HepG2 (cell line): Measurements from ENCODE around the gene RIPK3. TPM values are rescaled to one million over a fixed set of nuclear protein-coding genes. Genes with fewer than 3 reads are reported as not detected.

Experiments used
- AKNA ChIP-seq: sonication (generic); formaldehyde crosslinking; IDR thresholded peaks from 2 replicates; pipeline ENCODE4 v1.4.0; 2020; ENCODE audit warnings: missing genetic modification reagents, borderline replicate concordance
- GRHL1 ChIP-seq: sonication (generic); formaldehyde crosslinking; conservative IDR thresholded peaks from 2 replicates; pipeline ENCODE4 v1.8.0; 2022; ENCODE audit warnings: missing genetic modification reagents
- KDM6A ChIP-seq: IDR thresholded peaks from 2 replicates; pipeline ENCODE4 v1.6.1; 2016; ENCODE audit warnings: low read depth
- MAFF ChIP-seq: IDR thresholded peaks from 2 replicates; pipeline ENCODE4 v1.6.1; 2011; ENCODE audit warnings: low read depth, low read length, improper control_type of control experiment
- NR1H2 ChIP-seq: sonication (generic); formaldehyde crosslinking; IDR thresholded peaks from 2 replicates; pipeline ENCODE4 v1.8.1; 2022; ENCODE audit warnings: low read depth, missing genetic modification reagents, borderline replicate concordance
- NR3C1 ChIP-seq: sonication (generic); formaldehyde crosslinking; IDR thresholded peaks from 2 replicates; pipeline ENCODE4 v1.4.0; 2020; ENCODE audit warnings: missing genetic modification reagents
- PHF20 ChIP-seq: sonication (generic); formaldehyde crosslinking; IDR thresholded peaks from 2 replicates; pipeline ENCODE4 v1.5.0; 2020; ENCODE audit warnings: mild to moderate bottlenecking, missing genetic modification reagents
- PITX1 ChIP-seq: sonication (generic); formaldehyde crosslinking; IDR thresholded peaks from 2 replicates; pipeline ENCODE4 v1.5.1; 2020; ENCODE audit warnings: mild to moderate bottlenecking, missing genetic modification reagents
- SP140L ChIP-seq: sonication (generic); formaldehyde crosslinking; IDR thresholded peaks from 2 replicates; pipeline ENCODE4 v1.4.0; 2020; ENCODE audit warnings: missing genetic modification reagents, borderline replicate concordance
- SRY ChIP-seq: sonication (generic); formaldehyde crosslinking; IDR thresholded peaks from 2 replicates; pipeline ENCODE4 v1.8.0; 2022; ENCODE audit warnings: mild to moderate bottlenecking, missing genetic modification reagents
- ZNF12 ChIP-seq: sonication (generic); formaldehyde crosslinking; IDR thresholded peaks from 2 replicates; pipeline ENCODE4 v1.5.0; 2020; ENCODE audit warnings: missing genetic modification reagents
- ZNF530 ChIP-seq: sonication (generic); formaldehyde crosslinking; IDR thresholded peaks from 2 replicates; pipeline ENCODE4 v1.5.0; 2020; ENCODE audit warnings: low read depth, mild to moderate bottlenecking, missing genetic modification reagents
- ZNF713 ChIP-seq: sonication (generic); formaldehyde crosslinking; IDR thresholded peaks from 2 replicates; pipeline ENCODE4 v1.4.0; 2020; ENCODE audit warnings: mild to moderate bottlenecking, missing genetic modification reagents
- polyA plus RNA-seq, 8 experiments: library from polyadenylated mRNA; depleted of rRNA in 3 of 8; stranded (reverse) in 7 of 8; unstranded in 1 of 8; fragments of >200 nt; fragmentation: Illumina TruSeq in 4 of 8; extraction: Trizol in 4 of 8; gene quantifications; 2 replicates each; pipeline versions ENCODE4 v1.2.1 to v1.2.3, GENCODE V29; 2011 to 2016; ENCODE audit warnings: low read depth in 4 of 8, missing spikeins in 1 of 8, mixed read lengths in 1 of 8; ENCODE audit not compliant: insufficient read depth in 1 of 8
- total RNA-seq, 5 experiments: library from RNA; depleted of rRNA; stranded (reverse); fragments of >200 nt; fragmentation: Illumina TruSeq; extraction: Trizol; gene quantifications; 2 replicates each; pipeline ENCODE4 v1.2.3, GENCODE V29; 2016; ENCODE audit warnings: low read depth in 1 of 5
- TF ChIP-seq, protein P1 (sequence below): sonication (generic); IDR thresholded peaks from 2 replicates; pipeline ENCODE4 v1.6.1; 2016; ENCODE audit warnings: low read depth, borderline replicate concordance
- TF ChIP-seq, protein P2 (sequence below): sonication (generic); formaldehyde crosslinking; IDR thresholded peaks from 2 replicates; pipeline ENCODE4 v1.4.0; 2020; ENCODE audit warnings: missing genetic modification reagents

The RIPK3 gene
- total and polyA plus RNA-seq, 2 of the 13 experiments (the other 11 are each of a cell fraction or from before 2014, with no cell fraction given): not detected

DNA sequence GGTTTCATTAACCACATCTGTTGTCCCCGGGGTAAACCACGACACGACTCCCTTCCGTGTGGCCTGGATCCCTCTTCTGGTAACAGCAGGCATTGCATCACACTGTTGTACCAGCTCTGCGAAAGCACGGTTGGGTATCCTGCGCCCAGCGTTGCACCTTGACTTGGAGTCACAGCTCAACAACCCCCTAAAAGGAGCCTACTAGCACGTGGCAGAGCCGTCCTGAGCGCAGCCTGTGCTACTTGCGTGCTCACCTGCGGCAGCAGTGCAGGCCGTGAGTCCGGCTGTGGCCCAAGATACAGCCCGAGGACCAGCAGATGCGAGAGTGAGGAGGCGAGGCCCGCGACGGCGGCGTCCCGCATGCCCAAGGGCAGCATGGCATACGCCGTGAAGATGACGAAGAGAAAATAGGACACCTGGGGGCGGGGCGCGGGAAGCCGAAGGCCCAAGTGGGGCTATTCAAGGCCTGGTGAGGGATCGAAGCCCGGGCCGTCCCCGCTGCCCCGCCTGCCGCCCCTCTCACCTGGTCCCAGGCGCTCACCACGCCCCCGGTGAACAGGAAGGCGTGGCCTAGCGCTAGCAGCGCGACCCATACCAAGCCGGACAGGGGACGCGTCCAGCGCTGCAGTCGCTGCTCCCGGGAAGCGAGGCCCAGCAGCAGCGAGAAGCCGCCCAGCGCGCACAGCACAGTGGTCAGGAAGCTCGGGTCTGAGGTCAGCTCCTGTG, 7.4 kb downstream of the RIPK3 start (continued):
- TF ChIP-seq ZNF530 (CRISPR knock-in tag) (peak; percentile 92; the same call in 1 of the 2 replicates), NR1H2 (CRISPR knock-in tag) (peak; percentile 91; the same call in 1 of the 2 replicates), KDM6A (CRISPR knock-in tag) (0 out of 2 replicates have a peak, but pooled peaks have one; percentile 16), AKNA (no peak), MAFF (no peak), PHF20 (peak; percentile 60; the same call in 1 of the 2 replicates), SRY (CRISPR knock-in tag) (peak; percentile 95), ZNF713 (CRISPR knock-in tag) (peak; percentile 87; the same call in 1 of the 2 replicates), NR3C1 (no peak), ZNF12 (CRISPR knock-in tag) (peak; percentile 88), SP140L (peak; percentile 84; the same call in 1 of the 2 replicates), PITX1 (CRISPR knock-in tag) (peak; percentile 63; the same call in 1 of the 2 replicates), GRHL1 (CRISPR knock-in tag) (no peak; the same call in 1 of the 2 replicates)
- TF ChIP-seq, protein P1, sequence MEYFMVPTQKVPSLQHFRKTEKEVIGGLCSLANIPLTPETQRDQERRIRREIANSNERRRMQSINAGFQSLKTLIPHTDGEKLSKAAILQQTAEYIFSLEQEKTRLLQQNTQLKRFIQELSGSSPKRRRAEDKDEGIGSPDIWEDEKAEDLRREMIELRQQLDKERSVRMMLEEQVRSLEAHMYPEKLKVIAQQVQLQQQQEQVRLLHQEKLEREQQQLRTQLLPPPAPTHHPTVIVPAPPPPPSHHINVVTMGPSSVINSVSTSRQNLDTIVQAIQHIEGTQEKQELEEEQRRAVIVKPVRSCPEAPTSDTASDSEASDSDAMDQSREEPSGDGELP: peak; percentile 75; the same call in 1 of the 2 replicates
- TF ChIP-seq, protein P2, sequence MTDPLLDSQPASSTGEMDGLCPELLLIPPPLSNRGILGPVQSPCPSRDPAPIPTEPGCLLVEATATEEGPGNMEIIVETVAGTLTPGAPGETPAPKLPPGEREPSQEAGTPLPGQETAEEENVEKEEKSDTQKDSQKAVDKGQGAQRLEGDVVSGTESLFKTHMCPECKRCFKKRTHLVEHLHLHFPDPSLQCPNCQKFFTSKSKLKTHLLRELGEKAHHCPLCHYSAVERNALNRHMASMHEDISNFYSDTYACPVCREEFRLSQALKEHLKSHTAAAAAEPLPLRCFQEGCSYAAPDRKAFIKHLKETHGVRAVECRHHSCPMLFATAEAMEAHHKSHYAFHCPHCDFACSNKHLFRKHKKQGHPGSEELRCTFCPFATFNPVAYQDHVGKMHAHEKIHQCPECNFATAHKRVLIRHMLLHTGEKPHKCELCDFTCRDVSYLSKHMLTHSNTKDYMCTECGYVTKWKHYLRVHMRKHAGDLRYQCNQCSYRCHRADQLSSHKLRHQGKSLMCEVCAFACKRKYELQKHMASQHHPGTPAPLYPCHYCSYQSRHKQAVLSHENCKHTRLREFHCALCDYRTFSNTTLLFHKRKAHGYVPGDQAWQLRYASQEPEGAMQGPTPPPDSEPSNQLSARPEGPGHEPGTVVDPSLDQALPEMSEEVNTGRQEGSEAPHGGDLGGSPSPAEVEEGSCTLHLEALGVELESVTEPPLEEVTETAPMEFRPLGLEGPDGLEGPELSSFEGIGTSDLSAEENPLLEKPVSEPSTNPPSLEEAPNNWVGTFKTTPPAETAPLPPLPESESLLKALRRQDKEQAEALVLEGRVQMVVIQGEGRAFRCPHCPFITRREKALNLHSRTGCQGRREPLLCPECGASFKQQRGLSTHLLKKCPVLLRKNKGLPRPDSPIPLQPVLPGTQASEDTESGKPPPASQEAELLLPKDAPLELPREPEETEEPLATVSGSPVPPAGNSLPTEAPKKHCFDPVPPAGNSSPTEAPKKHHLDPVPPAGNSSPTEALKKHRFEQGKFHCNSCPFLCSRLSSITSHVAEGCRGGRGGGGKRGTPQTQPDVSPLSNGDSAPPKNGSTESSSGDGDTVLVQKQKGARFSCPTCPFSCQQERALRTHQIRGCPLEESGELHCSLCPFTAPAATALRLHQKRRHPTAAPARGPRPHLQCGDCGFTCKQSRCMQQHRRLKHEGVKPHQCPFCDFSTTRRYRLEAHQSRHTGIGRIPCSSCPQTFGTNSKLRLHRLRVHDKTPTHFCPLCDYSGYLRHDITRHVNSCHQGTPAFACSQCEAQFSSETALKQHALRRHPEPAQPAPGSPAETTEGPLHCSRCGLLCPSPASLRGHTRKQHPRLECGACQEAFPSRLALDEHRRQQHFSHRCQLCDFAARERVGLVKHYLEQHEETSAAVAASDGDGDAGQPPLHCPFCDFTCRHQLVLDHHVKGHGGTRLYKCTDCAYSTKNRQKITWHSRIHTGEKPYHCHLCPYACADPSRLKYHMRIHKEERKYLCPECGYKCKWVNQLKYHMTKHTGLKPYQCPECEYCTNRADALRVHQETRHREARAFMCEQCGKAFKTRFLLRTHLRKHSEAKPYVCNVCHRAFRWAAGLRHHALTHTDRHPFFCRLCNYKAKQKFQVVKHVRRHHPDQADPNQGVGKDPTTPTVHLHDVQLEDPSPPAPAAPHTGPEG (CRISPR knock-in tag): peak; percentile 32; the same call in 1 of the 2 replicates
